Stimulated activated CD4-positive, alpha-beta T cell treated with anti-CD3 and anti-CD28 coated beads, TNF-alpha, amount 100 ng/mL, for 24 hours (primary cell): ENCODE data around the gene CDC6.

ENCODE experiments used
- DNase-seq, 3 experiments: peaks; one replicate each; pipeline ENCODE4 v3.0.0-alpha.2; 2020; ENCODE audit warnings: low read depth in 3 of 3

The CDC6 gene

DNA sequence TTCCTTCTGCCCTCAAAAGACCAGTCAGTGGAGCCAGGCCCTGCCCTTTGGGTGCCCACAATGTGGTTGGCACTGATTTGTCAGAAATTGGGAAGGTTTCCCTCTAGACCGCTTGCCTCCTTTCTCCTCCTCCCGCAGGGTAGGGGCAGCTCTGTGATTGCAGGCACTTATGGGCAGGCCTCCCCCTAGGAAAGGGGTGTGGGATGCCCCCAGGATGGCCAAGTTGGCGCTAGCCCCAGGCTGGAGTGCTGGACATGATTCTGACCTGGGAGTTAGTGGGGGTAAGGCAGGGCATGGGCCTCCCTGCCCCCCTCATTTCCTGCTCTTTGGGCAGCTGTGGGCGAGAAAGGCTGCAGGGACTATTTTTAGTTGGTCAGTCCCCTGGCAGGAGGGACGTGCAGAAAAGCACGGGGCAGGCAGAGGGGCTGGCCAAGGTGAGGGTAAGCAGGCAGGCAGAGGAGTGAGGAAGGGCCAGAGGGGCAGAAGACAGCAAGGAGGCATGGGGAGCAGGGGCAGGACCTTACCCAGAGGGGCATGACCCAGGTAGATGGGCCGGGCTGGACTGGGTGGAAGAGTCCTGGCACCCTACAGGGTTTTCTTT lies 24.6 kb downstream of the CDC6 start:
- DNase-seq, result no peak

DNA sequence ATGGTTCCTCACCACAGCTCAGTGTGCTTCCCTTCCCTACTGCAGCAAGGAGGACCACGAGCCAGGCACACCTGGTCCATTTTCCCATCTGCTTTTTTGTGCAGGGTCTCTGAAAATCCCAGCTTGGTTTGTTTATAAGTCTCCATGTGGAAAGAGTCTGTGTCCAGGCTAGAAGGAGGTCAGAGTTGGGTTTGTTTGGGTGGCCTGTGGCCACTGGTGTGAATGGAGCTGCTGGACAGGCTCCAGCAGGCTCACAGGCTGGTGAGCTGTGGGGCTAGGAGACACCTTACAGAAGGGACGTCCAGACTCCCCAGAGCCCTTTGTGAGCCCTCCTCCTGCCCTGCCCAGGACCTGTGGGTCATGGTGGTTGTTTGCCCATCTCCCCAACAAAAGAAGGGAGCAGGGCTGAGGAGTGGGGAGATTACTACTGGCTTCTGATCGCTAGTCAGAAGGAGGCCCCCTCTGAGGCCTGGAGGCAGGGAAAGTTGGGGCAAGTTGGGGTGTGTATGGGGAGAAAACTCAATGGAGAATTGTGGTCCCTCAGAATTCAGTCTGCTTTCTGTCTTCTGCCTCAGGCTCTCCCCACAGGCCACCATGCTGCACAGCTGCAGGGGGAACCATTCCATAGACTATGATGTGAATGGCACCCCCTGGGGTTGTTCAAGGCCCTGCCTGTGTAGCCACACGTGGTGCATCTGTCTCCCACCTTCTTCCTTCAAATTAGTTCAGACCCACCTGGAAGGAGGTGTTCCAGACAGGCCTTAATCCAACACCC lies 25.4 kb downstream of the CDC6 start:
- no peak for DNase-seq

DNA sequence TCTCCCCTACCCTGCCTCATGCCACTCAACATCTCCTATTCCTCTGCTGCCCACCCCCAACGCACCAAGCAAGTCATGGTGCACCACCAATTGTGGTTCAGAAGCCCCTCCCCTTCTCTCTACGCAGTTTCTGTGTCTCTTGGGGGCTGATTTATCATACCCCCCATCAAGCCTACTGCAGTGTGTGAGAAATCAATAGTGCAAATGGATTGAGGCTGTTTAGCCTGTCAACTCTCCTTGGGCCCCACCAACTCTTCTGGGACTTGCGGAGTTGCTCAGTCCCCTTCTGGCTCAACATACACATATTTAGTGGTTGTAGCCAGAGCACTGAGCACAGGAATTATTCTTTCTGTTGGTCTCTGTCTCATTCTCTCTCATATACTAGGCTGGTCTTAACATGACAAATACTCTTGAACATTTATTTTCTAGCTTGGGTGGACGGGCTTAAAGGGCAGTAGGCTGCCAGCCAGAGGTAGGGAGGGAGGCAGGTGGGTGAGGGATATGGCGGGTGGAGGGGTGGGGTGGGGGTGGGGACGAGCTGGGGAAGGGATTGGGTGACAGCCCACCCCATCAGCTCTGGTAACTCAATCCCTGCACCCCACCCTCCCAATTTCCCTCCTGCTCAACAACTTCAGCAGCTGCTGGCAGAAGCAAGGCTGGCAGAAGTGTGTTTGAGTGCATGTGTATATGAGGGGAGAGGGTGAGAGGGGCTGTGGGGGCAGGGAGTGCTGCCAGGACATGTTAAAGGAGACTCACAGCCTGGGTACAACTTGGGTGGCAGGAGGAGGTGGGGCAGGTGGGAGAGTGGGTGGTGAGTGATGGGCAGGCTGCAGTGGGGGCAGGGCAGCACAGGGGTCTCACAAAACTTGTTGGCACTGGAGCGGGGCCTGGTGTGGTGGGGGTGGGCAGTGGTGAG lies 26.2 kb downstream of the CDC6 start:
- no peak for DNase-seq

DNA sequence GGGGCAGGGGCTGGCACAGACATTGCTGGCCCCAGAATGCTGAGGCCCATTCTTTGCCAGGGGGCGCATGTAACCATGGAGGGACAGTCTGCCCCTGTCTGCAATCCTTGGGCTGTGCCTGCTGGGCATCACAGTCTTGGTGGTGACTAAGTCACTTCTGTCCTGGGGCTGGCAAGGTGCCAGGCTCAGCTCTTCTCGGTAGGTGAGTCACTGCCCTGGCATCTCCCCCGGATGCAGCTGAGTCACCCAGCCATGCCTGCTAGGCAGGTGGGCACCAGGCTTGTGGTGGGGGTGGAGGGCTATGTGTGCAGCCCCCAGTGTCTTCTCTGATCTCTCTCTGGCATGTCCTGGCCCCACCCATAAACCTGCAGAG lies 26.9 kb downstream of the CDC6 start:
- DNase-seq, result peak; percentile 69 to 85 (median 79)

DNA sequence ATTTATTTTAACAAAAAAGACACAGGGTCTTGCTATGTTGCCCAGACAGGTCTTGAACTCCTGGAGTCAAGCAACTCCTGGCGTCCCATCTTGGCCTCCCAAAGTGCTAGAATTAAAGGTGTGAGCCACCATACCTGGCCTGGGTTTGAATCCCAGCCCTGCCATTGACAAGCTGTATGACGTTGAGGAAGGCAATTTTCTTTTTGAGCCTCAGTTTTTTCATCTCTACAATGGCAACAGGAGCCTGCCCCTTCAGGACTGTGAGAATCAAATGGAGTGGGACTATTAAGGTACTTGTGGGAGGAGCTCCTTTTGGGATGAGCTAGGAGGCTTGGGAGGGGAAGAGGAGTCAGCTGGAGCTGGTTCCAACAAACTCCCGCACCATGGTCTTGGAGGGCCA lies 27.5 kb downstream of the CDC6 start:
- DNase-seq, result no peak

DNA sequence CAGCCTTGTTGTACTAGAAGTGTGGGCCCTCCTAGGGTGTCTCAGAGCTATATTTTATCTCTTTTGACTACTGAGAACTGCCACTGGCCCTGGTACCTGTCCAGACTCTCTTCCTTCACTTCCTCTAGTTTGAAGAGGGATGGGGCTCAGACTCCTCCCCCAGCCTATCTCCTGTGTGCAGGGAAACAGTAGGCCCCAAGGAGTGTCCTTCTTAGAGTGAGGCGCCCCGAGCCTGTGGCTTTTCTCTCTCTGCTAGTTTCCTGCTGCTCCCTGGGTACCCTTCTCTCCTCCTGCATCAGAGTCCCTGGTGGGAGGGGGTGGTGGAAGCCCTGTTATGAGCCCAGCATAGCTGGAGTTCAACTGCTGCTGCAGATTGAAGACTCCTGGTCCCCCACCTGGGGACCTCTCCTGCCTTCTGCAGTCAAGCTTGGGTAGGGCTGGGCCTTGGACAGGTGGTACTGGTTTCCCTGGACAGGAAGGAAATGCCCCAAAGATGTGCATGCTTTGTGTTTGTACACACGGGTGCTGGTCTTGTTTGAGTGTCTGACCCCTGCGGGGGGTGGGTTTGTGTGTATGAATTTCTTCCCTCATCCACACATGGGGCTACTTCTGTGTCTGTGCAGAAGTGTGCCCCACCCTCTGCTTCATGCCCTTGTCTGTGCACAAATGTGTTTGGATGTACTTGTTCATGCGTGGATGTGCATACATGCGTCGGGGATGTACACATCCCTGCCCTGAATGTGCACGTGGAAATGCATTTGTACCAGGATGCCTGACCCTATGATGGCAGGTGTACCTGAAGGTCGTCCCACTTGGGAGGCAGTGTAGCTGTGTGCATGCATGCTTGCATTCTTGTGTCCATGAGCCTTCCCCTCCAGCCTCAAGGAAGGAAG lies 28.2 kb downstream of the CDC6 start:
- no peak for DNase-seq

DNA sequence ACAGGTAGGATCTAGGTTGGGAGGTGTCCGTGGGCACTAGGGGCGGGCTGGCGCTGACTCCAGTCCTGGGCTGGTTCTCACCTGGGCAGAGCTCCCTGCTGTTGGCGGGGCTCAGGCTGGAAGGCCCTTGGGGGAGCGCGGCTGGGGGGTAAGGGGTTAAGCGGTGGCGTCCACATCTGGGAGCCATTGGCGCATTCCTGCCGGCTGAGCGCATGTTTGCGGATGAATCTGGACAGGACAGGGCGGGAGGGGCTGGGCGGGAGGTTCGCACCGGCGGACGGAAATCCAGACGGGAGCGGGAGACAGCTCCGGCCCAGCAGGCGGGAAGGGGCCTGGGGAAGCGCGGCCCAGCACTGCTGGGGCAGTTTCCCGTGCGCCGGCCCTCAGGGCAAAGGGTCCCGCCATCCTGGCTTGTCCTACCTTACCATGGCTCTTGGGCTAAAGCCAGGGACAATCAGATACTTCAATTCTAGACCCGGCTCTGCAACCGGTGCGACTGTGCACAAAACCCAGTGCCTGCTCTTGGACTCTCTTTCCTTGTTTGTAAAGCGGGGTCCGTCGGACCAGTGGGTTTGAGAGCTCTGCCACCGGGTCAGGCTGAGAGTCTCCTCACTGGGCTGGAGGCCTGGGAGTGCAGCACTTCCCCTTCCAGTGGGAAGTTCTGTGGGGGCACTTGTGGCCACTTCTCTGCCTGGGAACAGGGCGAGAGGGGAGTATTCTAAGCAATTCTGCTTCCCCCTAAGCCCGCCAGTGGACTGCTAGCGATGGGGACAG lies 29.1 kb downstream of the CDC6 start:
- DNase-seq, result no peak

DNA sequence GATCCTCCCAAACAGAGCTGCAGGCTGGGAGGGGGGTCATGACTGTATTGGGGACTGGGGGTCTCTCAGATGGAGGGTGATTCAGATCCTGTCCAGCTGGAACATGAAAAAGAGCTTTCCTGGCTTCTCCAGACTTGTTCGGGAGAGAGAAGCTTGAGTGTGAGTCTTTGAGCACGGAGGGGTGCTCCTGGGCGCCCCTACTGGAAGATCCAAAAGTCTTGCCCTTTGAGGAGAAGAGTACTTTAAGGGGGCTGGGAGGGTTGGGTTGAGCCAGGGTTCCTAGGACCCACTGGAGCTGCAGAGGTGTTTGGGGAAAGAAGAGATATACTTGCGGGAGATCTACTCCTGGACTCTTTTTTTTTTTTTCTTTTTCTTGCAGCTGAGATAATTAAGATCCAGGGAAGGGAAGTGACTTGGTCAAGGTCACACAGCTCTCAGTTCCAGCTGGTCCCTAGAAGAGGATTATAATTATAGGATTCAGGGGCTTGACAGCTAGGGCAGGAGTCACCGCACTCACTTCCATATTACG lies 29.7 kb downstream of the CDC6 start:
- no peak for DNase-seq

DNA sequence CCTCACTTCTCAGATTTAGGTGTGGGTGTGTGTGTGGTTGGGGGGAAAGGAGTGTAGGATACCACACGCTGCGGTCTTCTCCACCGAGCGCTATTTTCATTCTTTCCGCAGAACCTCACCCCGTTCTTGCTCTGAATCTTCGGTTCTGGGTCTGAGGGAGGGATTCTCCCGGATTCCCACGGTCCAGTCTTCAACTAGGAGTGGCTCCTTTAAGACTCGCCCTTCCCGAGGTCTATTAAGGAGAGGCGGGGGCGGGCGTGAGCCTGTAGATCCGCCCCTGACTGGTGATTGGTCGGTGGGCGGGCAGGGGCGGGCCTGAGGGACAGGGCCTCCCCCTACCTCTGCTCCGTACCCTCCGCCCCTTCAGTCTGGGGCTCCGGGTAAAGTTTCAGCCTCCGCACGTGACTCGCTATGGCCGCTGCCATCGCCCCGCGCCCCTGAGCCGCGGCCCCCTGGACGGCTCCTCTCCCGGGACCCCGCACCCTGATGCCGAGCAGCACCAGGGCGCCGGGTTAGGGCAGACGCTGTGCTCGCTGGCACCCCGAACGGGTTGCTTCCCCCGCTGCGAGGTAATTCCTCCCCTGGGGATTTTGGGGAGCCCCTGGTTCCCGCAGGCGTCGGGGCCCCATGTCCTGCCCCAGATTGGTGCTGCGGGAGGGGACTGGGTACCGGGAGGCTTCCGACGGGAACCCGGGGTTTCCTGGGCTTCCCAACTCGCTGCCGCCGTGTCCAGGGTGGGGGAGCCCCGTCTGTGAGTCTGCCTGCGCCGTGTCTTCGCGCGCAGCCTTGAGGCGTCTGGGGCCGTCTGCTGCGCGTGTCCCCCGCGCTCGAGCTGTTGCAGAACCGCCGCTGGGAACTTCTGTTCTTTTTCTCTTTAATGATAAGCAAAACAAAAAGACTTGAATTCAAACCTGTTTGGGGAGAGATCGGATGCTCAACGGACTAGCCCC lies 30.5 kb downstream of the CDC6 start:
- peak; percentile 84 to 92 (median 84) for DNase-seq

DNA sequence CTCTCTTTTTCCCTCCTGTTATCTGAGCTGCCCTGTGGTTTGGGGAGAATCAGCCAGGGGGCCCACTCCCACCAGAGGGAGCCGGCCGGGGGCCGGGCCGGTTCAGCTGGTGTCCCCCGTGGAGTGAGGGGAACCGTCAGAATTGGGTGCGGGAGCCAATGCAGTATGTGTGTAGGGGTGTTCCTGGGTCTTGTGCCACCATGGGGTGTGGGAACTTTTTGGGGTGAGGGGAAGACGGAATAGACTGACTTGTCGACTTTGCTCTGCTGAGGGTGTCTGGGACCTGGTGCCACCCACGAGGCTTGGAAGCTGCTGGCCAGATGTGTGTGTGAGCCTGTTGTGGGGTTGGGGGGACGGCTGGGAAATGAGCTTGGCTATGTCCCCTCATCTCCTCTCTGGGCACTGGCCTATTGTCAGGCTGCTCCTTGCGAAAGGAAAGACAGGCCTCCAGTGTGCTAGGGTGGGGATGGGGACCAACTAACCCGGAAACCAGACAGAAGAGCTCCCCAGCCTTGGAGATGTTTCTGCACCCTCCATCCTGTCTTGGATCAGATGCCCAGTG lies 31.2 kb downstream of the CDC6 start:
- no peak for DNase-seq

DNA sequence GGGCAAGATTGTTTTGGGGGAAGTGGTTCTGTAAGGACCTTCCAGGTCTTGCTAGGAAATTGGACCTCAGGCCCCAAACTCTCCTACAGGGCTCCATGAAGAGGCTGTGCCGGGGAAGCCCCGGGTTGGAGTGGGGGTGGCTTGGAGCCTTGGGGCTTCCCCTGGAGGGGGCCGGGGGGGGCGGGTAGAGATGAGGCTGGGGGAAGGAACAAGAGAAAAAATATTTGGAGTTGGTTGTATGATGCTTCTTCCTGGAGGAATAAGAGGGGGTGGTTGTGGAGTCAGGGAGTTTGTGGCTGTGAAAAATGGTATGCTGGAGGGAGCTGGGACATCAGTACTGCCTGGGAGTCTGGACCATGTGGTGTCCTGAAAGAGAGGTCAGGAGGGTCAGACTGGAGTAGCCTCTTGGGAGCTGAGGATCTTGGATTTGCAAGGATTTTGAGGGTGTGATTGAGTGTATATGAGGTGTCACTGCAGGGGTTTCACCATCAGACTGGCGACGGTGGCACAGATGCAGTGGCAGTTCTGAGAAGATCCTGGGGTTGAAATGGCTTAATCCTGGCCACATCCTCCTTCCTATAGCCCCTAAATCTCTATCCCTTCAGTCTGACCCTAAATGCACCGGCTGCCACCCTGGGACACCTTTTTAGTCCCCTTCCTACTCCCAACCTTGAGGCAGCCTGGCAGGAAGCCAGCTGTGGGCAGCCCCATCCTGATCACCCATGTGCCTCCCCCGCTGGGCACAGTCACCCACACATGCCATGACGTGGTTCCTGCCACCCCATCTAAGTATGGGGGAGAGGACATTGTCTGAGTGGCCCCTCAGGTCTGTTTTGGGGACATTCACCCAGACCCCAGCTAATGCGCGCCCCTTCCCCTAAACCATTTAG lies 32.2 kb downstream of the CDC6 start:
- peak in 2 of 3 experiments; percentile 55 to 67 for DNase-seq

DNA sequence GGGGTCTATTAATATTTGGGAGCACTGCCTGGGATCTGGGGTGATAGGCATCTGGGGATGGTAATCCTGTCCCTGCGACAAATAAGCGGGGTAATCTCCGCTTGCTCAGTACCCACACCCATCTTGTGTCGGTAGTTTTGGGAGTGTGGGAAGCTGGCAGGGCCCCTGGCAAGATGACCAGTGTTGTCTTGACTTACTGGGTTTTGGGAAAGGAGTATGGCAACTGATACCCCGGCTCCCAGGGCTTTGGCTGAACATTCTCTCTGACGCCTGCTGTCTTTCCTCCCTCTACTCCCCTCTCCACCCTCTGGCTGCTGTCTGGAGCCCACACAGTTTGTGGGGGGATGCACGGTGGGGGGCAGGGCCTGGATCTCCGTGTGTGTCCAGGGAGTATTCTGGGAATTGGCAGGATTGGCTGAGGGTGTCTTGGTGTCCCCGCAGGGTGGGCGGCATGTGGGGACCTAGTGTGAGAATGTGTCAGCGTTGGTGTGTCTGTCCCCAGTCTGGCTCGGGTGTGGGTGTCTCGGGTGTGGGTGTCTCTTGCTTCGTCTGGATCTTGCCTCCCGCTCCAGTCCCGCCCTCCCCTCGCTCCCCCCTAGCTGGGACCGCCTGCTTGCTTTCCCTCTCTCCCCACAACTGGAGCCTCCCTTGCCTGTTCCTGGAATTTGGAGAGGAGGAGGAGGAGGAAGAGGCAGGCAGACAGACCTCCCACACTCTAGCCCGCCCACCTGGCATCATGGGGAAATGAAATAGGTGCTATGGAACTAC lies 33.3 kb downstream of the CDC6 start:
- no peak for DNase-seq

DNA sequence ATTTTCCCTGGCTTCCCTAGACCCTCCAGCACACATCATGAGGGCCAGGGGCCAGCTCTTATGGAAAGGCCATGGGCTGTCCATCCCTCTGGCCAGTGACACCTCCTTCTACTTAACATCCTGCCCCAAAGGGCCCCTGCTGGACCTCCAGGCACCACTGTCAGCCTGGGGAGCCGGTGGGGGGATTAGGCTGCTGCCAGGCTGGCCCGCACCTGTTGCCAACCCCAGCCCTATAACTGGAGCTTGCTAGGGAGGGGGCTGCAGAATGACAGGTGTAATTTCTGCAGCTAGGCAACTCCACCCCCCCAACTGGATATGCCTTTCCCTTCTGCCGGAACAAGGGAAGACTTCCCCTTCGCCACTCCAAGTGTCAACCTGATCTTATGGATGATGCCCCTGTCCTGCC lies 33.8 kb downstream of the CDC6 start:
- DNase-seq, result no peak

DNA sequence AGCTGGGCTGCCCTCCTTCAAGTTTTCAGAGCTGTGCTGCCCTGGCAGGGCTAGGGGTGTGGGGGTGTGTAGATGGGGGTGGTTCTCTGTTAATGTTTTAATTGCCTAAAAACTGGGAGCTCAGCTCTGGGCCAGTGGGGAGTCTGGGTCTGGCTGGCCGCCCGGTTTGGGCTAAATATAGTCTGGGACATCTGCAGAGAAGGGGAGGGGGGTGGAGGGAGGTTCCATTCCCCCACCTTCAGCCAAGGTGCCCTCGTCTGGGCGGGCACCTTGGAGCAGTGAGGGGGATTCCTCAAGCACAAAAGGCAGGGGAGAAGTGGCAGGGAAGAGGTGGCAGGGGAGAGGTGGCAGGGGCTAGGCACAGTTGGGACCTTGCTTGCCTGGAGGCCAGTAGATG lies 34.3 kb downstream of the CDC6 start:
- DNase-seq, result no peak

DNA sequence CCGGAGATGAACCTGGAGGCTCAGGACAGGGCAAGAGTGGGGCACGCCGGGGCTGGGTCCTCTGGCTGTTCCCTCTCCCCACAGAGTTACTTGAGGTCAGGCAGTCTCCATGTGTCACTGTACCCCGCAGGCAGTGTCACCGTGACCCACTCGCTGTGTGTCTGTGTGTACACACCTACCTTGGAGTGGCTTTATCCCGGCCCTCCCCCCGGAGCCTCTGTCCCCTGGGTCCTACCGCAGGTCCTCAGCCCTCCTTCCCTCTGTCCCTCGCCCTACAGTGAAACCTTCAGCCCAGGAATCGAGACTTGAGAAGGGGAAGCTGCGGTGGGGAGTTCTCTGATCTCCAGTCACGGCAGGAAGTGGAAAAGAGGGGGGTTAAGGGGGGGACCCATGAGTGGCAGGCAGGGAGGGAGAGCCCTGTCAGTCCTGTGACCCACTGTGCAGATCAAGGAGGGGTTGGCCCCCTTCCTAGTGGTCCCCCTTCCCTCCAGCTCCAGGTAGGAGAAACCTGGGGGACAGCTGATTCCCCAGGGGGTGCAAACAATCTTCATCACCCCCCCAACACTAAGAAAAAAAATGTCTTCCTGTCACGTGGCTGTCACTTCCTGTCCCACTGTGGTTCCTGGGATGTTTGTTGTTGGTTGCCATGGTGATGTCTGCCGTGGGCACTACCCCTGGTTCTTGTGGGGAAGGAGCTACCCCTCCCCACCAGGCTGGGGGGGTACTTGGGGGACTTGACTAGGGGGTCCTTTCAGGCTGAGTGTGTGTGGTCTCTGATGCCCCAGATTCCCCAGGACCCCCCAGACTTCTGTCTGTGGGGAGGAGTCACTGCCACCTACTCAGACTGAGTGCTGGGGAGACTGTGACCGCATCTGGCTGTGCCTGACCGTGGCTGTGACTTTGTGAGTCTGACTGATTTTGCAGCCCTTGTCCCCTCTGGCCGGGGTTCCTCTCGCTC lies 35.0 kb downstream of the CDC6 start:
- DNase-seq, result peak; percentile 64 to 79 (median 72)
